Stimulated activated CD4-positive, alpha-beta T cell treated with anti-CD3 and anti-CD28 coated beads, TNF-alpha, amount 100 ng/mL, for 48 hours (primary cell): ENCODE results near the gene TYROBP.
"Not testable (repeated sequence)": the region's sequence is repeated elsewhere in the genome, so short reads cannot be mapped to it uniquely, and the experiment has no call there.

Experiments
- DNase-seq, 3 donors: peaks; one replicate each; pipeline ENCODE4 v3.0.0-alpha.2; 2020; ENCODE audit warnings: low read depth in 3 of 3

The TYROBP gene

DNA sequence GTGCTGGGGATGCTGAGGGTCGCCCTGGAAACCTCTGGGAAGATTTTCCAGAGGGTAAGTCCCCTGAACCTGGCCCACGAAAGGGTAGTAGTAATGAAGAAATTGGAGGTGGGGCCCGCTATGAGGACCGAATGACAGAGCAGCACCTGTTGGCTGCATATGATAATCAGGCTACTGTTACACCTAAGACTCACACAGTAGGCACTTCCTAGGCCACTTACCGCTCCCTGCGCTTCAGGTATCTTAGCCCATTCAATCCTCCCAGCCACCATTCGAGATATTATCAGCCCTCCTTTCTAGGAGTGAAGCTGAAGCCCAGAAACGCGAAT lies 23.7 kb upstream of the TYROBP start:
- no peak for DNase-seq

DNA sequence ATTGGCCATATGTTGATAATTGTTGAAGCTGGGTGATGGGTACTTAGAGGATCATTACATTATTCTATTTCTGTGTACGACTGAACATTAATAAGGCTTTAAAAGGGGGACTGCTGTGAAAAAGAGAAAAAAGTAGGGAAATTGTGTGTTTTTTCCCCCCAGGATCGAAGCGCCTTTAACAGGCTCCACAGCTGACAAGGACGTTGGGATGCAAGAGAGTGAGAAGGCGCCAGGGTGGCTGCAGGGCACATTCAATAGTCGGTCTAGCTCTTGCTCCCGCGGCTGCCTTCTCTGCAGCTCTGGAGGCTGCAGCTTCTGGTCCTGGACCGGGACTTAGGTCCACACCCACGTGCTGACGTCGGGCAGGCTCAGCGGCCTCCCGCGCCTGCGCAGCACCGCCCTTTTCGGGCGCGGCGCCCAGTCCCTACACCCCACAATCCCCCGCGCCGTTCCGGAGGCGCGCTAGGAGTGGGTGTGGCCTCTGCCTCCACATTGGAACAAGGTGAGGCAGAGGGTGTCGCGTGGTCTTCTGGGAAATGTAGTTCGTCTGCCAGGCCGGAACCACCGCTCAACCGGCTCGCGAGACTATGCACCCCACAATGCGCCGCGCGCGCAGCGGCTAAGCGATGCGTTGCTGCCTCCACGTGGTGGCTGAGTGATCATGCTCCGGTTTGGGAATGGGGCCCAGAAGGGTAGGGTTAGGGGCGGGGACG lies 23.2 kb upstream of the TYROBP start:
- DNase-seq, result peak; percentile 98 to 100 (median 99)

DNA sequence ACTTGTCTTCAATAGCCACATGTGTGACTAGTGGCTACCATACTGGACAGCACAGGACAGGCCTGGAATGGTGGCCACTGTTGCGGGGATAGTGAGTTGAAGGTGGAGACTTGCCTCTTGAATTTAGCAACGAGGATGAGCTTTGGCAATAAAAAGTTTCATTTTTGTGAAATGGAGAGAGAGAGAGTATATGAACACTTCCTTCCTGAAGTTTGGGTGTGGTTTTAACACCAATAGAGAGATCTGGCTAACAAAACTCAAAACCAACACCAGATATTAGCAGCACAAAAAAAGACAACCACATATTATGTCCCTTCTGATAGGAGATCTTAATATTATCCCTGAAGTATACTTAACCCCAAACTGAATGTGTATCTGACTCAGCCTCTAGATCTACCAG lies 21.8 kb upstream of the TYROBP start:
- DNase-seq, result no peak

DNA sequence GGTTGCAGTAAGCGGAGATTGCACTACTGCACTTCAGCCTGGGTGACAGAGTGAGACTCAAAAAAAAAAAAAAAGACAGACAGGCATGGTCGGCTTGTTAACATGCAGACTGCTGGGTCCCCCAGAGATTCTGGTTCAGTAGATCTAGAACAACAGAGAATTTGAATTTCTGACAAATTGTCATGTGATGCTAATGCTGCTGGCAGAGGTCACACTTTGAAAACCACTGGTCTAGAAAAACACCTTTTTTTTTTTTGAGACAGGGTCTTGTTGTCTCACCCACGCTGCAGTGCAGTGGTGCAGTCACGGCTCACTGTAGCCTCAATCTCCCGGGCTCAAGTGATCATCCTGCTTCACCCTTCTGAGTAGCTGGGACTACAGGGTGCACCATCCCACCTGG lies 20.4 kb upstream of the TYROBP start:
- DNase-seq, result no peak

DNA sequence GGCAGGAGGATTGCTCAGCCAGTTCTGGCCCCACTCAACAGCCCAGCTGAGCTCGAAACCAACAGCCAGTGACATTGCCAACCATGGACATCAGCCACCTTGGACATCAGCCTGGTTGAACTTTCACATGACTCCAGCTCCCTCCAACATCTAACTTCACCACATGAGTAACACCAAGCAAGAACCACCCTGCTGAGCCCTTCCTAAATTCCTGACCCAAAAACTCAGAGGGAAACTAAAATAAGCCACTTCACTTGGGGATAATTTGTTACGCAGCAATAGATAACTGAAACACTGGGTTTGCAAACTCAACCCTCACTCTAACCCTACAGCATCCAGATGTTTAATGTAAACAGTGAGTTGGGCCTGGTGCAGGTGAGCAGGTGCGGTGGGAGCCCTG lies 17.4 kb upstream of the TYROBP start:
- no peak for DNase-seq

DNA sequence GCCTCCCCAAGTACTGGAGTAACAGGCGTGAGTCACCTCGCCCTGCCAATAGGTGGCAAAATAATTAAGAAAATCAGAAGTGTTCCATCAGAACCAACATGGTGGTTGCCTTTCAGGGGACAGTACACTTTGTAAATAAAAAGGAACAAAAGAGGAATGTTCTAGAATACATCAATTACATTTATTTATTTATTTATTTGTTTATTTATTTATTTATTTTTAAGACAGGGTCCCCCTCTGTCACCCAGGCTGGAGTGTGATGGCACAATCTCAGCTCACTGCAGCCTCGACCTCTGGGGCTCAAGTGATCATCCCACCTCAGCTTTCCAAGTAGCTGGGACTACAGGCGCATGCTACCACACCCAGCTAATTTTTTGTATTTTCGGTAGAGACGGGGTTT lies 12.9 kb upstream of the TYROBP start:
- DNase-seq, result no peak

DNA sequence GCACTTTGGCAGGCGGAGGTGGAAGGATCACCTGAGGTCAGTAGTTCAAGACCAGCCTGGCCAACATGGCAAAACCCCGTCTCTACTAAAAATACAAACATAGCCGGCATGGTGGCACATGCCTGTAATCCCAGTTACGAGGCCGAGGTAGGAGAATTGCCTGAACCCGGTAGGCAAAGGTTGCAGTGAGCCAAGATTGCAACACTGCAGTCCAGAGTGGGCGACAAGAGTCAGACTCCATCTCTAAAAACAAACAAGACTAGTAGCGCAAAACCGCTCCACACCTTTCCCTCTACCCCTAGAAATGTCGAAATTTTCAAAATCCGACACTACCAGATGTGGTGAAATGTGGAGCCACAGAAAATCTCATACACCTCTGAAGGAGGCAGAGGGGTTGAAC lies 11.2 kb upstream of the TYROBP start:
- no peak for DNase-seq

DNA sequence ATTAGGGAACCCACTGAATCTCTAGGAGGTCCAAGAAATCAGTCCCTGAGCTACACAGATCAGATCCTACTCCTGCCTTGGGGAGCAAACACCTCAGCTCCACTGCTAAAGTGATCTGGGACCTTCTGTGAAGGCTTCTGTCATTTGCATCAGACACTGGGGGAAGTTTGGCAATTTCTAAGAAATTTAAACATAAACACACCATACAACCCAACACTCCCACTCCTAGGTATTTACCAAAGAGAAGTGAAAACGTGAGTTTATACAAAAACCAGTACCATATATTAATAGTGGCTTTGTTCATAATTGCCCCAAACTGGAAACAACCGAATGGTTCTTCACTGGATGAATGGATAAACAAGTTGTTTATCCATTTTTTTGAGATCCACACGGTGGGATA lies 7.3 kb upstream of the TYROBP start:
- no peak for DNase-seq

DNA sequence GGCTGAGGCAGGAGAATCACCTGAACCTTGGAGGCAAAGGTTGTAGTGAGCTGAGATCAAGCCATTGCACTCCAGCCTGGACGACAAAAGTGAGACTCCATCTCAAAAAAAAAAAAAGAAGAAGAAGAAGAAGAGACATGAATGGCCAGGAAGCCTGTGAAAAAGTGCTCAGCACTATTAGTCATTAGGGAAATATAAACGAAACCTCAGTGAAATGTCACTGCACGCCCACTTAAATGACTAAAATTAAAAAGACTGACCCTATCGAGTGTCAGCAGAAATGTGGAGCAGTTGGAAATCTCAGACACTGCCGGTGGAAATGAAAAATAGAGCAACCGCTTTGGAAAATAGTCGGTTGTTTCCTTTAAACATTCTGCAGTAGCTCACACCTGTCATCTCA lies 5.5 kb upstream of the TYROBP start:
- no peak for DNase-seq

DNA sequence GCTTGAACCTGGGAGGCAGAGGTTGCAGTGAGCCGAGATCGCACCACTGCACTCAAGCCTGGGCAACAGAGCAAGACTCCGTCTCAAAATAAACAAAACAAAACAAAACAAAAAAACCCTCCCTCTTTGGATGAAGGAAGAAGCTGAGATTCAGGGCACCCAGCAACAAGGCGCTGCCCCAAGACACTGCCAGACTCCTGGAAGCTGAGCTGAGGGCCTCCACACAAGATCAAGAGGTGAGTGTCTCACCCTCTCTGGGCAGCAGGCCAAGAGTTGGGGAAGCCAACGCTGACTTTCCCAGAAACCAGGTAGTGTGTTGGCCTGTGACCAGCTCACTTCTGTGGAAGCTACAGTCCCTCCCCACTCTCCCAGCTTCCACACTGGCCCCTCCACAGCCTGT lies 3.7 kb upstream of the TYROBP start:
- DNase-seq, result no peak

DNA sequence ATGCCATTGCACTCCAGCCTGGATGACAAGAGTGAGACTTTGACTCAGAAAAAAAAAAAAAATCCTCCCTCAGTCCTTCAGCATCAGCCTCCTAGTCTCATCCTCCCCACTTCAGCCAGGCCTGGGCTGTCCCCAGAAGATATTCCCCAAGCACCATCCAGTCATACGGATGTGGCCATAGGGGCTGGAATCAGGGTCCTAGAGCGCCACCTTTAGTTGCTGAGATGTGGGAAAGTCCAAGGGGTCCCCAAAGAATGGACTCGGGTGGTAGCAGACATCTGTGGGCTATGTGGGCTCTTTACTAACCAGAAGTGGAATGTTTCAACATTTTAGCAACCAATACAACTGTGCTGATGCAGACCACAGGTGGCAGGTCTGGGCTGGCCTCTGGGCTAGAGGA lies 3.1 kb upstream of the TYROBP start:
- no peak for DNase-seq

DNA sequence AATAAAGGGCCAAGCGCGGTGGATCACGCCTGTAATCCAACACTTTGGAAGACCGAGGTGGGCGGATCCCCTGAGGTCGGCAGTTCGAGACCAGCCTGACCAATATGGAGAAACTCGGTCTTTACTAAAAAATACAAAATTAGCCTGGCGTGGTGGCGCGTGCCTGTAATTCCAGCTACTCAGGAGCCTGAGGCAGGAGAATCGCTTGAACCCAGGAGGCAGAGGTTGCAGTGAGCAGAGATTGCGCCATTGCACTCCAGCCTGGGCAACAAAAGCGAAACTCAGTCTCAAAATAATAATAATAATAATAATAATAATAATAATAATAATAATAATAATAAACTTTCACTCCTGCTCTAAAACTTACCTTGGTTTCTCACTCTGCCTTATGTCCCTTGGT lies 2.3 kb upstream of the TYROBP start:
- not testable (repeated sequence) for DNase-seq

DNA sequence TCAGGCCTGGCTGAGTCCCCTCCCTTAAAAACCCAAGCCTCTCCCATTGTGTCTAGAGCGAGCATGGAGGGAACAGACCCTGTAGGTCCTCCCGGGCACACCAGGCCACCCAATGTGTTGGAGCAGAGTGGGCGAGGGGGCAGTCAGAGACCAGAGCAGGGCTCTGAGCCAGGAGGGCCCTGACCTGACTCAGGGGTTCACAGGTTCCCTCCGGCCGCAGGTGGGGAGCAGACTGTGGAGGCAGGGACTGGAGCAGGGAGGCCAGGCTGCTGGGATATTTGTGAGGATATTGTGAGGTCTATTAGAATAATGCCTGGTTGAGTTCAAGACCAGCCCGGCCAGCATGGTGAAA lies 1.6 kb upstream of the TYROBP start:
- no peak for DNase-seq

DNA sequence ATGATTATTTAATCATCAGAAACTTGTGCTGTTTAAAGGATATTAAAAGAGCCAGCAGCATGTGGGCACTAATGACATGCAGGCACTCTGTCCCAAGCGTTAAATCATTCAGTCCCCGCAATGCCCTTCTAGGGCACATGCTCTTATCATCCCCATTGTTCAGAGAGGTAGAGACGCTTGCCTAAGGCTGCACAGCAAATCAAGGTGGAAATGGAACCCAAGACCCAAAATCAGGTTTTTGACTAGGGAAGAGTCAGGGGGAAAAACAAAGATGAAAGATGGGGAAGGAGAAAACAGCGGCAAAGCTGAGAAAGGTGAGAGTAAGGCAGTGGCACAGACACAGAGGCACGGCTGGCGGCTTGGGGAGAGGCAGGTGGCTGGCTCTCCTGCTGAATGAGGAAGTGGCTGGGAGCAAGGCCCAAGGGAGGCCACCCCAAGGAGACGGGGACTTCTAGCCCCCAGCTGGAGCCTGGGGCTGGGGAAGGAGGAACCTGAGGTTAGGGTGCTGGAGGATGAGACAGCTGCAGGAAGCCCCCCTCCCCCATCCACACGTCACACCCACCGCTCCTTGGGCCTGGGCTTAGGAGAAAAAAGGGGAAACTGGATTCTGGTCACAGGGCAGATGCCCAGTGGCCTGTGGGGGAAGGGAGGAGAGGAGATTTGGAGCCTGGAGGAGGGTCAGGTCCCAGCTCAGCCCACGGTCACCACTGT lies 1.0 kb upstream of the TYROBP start:
- DNase-seq, result no peak

DNA sequence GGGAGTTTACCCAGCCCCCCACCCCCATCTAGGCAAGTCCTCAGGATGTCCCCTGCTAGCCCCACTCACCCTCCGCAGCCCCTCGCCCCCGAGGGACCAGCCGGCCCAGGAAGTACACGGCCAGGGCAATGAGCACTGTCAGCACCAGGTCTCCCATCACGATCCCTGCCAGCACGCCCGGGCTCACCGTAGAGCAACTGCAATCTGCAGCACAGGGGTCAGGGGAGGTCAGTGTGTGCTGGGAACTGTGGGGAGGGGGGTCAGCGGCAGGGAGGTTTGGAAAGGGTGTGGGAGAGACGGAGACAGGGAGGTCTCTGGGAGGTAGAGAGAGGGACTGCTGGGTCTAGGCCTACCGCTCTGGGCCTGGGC lies 734 bp downstream of the TYROBP start:
- DNase-seq, result no peak

DNA sequence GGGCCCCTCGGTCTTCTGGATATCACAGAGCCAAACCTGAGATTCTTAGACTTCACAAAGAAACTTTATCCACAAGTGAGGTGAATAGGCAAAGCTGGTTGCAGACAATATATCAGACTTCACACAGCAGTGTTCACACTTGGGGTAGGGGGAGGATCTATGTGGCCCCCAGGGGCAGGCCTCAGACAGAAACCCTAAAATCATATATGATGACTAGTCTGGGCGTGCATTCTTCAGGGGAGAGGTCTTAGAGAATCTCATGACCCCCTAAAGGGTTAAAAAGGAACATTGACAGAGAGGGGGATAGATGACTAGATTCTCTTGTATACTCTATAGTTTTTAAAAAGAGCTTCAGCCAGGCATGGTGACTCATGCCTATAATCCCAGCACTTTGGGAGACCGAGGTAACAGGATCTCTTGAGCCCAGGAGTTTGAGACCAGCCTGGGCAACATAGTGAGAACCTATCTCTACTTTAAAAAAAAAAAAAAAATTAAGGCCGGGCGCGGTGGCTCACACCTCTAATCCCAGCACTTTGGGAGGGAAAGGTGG lies 2.8 kb downstream of the TYROBP start:
- no peak for DNase-seq

DNA sequence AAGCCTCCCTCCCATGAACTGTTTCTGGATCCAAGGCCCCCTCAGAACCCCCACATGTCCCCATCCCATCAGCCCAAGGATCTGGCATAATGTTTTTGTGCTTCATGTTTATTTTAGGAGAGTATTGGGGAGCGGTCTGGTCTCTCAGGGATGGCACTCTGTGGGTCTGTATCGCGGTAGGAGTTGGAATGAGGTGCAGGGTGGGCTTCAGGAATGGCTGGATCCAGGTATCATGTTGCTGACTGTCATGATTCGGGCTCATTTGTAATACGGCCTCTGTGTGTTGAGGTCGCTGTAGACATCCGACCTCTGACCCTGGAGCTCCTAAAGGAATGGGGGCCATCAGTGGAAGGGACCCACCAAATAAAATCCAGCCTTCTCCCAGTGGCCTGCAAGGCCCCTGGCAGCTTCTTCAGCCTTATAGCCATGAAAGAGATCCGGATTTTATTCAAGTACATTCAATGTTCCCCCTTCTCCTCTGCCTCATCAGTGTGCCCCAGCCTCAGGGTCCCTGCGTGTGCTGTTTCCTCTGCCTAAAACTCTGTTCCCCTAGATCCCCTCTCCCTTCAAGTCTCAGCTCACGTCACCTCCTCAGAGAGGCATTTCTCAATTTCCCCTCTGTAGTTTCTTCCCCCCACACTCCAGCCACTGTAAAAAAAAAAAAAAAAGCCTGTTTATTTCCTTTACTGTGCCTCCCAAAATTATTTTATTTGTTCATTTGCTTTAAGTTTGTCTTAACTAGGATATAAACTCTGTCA lies 3.6 kb downstream of the TYROBP start:
- DNase-seq, result no peak

DNA sequence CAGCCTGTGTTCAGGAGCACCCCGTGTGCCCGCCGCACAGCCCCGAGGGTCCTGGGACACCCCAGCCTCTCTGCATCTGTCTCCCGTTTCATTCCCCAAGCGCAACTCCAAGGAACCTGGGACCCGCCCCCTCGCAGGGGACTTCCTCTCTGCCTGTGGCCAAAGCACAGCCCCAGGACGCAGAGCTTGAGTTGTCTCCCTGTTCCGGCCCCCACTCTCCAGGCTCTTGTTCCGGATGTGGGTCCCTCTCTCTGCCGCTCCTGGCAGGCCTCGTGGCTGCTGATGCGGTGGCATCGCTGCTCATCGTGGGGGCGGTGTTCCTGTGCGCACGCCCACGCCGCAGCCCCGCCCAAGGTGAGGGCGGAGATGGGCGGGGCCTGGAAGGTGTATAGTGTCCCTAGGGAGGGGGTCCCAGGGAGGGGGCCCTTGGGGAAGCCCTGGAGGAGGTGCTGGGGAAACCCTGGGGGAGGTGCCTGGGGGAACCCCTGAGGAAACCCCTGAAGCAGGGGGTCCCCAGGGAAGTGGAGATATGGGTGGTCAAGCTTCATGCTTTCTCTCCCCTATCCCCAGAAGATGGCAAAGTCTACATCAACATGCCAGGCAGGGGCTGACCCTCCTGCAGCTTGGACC lies 4.4 kb downstream of the TYROBP start:
- DNase-seq, result peak; percentile 67 to 79 (median 71)

DNA sequence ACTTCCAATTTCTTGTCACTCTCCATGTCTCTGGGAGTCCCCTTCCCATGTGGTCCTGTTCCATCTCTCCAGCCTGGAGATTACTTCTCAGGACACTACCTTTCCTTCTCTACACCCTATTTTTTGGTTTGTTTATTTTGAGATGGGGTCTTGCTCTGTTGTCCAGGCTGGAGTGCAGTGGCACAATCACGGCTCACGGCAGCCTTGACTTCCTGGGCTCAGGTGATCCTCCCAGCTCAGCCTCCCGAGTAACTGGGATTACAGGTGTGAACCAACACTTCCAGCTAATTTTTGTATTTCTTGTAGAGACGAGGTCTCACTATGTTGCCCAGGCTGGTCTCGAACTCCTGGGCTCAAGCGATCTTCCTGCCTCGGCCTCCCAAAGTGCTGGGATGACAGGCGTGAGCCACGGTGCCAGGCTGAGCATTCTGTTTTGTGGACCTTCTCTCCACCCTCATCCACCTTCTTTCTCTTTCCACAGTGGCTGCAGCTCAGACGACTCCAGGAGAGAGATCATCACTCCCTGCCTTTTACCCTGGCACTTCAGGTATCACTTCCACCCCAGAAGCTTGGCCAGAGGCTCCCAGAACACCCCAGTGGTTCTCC lies 5.1 kb downstream of the TYROBP start:
- no peak for DNase-seq

DNA sequence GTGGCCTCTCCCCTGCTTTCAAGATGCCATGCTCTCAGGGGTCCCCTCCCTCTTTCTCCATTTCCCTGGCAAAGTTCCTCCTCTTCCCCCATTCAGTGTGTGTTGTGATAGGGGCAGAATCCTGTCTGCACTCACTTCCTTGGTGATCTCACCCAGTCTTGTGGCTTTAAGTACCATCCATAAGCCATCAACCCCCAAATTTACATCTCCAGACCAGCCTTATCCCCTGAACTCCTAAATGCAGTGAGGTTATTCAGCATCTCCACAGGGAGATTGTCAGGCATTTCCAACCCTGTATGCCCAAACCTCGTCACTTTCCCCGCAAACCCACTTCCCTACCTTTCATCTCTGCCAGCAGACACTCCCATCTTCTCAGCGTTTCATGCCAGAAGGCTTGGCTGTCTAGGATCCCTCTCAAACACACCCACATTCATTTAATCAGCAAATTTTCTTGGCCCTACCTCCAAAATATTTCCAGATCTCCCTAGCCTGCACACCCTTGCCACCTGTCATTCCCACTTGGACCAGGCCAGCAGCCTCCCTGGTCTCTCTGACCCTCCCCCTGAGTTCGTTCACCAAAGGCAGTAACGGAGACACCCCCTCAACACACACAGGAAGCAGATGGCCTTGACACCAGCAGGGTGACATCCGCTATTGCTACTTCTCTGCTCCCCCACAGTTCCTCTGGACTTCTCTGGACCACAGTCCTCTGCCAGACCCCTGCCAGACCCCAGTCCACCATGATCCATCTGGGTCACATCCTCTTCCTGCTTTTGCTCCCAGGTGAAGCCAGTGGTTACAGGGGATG lies 6.0 kb downstream of the TYROBP start, which contains the start of gene HCST:
HCST (plus strand) TSS at position 676 of the 808 bp plus-strand sequence; CDS start at position 741, 65 bp downstream.
- DNase-seq, result peak in 1 of 3 donors; percentile 27

DNA sequence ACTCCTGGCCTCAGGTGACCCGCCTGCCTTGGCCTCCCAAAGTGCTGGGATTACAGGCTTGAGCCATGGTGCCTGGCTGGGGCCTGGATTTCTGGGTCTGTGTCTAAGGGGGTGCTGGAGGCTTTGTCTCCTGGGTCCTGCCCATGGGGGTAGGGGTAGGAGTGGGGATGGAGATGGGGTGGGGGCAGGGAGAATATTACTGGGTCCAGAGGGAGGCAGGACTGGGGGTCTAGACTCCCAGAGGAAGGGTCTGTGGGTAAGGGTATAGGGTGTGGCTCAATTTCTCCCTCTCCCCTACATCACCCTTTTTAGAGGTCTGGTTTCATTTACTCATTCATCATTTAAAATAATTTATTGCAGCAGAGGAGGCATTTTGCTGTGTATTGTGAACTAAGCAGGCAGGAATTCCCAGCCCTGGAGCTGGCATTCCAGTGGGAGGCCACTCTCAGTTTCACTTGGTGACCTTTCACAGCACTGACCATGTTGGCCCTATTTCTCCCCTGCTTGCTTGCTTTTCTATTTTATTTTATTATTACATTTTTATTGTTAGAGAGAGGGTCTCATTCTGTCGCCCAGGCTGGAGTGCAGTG lies 6.9 kb downstream of the TYROBP start:
- DNase-seq, result no peak
